Measurements from ENCODE around the gene H1-8. TPM values are rescaled to one million over a fixed set of nuclear protein-coding genes. Genes with fewer than 3 reads are reported as not detected.

H1-8 gene
- total RNA-seq, 2 donors from 2014 or later = not detected

GRCh38 chr3:129505341-129505740 is 37.6 kb upstream of the H1-8 start:
- ATAC-seq (ENCODE audit: insufficient number of reproducible peaks, low FRiP score, low read depth) = no peak
- no peak overlapping the region for H3K4me3 ChIP-seq
- no peak for TF ChIP-seq CTCF (IDR thresholded peaks at IDR 0.05)
- H3K27ac ChIP-seq = peak overlapping the region; percentile 45 to 62
- H3K9me3 ChIP-seq = no peaks in the 10 kb centered on the region
- H3K4me1 ChIP-seq (ENCODE audit: control insufficient read depth in 1 of 2, low read depth in 2 of 2) = peaks cover 9 to 38% of the 10 kb centered on the region in 2 donors
- no peaks in the 10 kb centered on the region for H3K27me3 ChIP-seq (replicated peaks; ENCODE audit: insufficient read depth)
- no peak for DNase-seq (ENCODE audit: low spot score)
- H3K36me3 ChIP-seq = no peaks in the 10 kb centered on the region

GRCh38 chr3:129506231-129506742 is 36.7 kb upstream of the H1-8 start:
- Histone ChIP-seq H3K27ac (no peak overlapping the region), H3K27me3 (replicated peaks; ENCODE audit: insufficient read depth) (no peaks in the 10 kb centered on the region), H3K4me1 (ENCODE audit: control insufficient read depth in 1 of 2, low read depth in 2 of 2) (peaks cover 9 to 38% of the 10 kb centered on the region in 2 donors), H3K36me3 (no peaks in the 10 kb centered on the region), H3K4me3 (no peak overlapping the region), H3K9me3 (no peaks in the 10 kb centered on the region)
- no peak for TF ChIP-seq CTCF (IDR thresholded peaks at IDR 0.05)
- no peak for DNase-seq (ENCODE audit: low spot score)
- ATAC-seq (ENCODE audit: insufficient number of reproducible peaks, low FRiP score, low read depth) = no peak

GRCh38 chr3:129507181-129507831 is 35.7 kb upstream of the H1-8 start:
- Histone ChIP-seq H3K36me3 (peaks cover 5% of the 10 kb centered on the region), H3K4me1 (ENCODE audit: control insufficient read depth in 1 of 2, low read depth in 2 of 2) (peaks cover 9 to 38% of the 10 kb centered on the region in 2 donors), H3K9me3 (no peaks in the 10 kb centered on the region), H3K27ac (no peak overlapping the region), H3K27me3 (replicated peaks; ENCODE audit: insufficient read depth) (no peaks in the 10 kb centered on the region), H3K4me3 (no peak overlapping the region)
- TF ChIP-seq CTCF (IDR thresholded peaks at IDR 0.05) = no peak
- DNase-seq (ENCODE audit: low spot score) = no peak
- ATAC-seq (ENCODE audit: insufficient number of reproducible peaks, low FRiP score, low read depth) = no peak

GRCh38 chr3:129512595-129512994 is 30.4 kb upstream of the H1-8 start:
- ATAC-seq (ENCODE audit: insufficient number of reproducible peaks, low FRiP score, low read depth) = no peak
- TF ChIP-seq CTCF (IDR thresholded peaks at IDR 0.05) = no peak
- peaks cover 18% of the 10 kb centered on the region for H3K36me3 ChIP-seq

GRCh38 chr3:129513705-129514104 is 29.3 kb upstream of the H1-8 start:
- no peak for ATAC-seq (ENCODE audit: insufficient number of reproducible peaks, low FRiP score, low read depth)

More at GRCh38 chr3:129512595-129512994, 30.4 kb upstream of the H1-8 start:
- peaks cover 0 to 4% of the 10 kb centered on the region in 2 donors for H3K4me1 ChIP-seq (ENCODE audit: control insufficient read depth in 1 of 2, low read depth in 2 of 2)
- H3K9me3 ChIP-seq = no peaks in the 10 kb centered on the region
- H3K4me3 ChIP-seq = no peak overlapping the region
- H3K27me3 ChIP-seq (replicated peaks; ENCODE audit: insufficient read depth) = no peaks in the 10 kb centered on the region
- DNase-seq (ENCODE audit: low spot score) = no peak
- no peak overlapping the region for H3K27ac ChIP-seq

More at GRCh38 chr3:129513705-129514104, 29.3 kb upstream of the H1-8 start:
- Histone ChIP-seq H3K36me3 (peaks cover 18% of the 10 kb centered on the region), H3K4me3 (no peak overlapping the region), H3K27ac (no peak overlapping the region), H3K27me3 (replicated peaks; ENCODE audit: insufficient read depth) (no peaks in the 10 kb centered on the region), H3K9me3 (no peaks in the 10 kb centered on the region), H3K4me1 (ENCODE audit: control insufficient read depth in 1 of 2, low read depth in 2 of 2) (no peaks in the 10 kb centered on the region)
- no peak for TF ChIP-seq CTCF (IDR thresholded peaks at IDR 0.05)
- no peak for DNase-seq (ENCODE audit: low spot score)

Measured in thoracic aorta (tissue), 2 donors.